ENCODE data around the gene EFNA2. TPM values are rescaled to one million over a fixed set of nuclear protein-coding genes. Genes with fewer than 3 reads are reported as not detected.

The EFNA2 gene
- total RNA-seq, 1 experiment from 2014 or later: not detected

- peaks cover 70% of the 10 kb centered on the region for H3K79me2 ChIP-seq (ENCODE audit: low read length)
- H3F3A ChIP-seq (ENCODE audit: low read length, unreplicated experiment): no peaks in the 10 kb centered on the region
- peak overlapping the region; percentile 95 for H3K27ac ChIP-seq (ENCODE audit: low read length)
- CTCF ChIA-PET: interaction anchor here (1.0 kb wide), 1 partner anchor 31 kb away, joined by 5 read pairs; no protein-coding TSS in a partner anchor
- H3K9ac ChIP-seq (ENCODE audit: low read length): peak overlapping the region; percentile 92
- intact Hi-C loops (cut with micrococcal nuclease): loop anchor here (10.0 kb wide), 1 partner anchor 80 kb away; a partner anchor contains a TSS
- H2AFZ ChIP-seq (ENCODE audit: low read length): no peak overlapping the region
- H3K4me3 ChIP-seq (ENCODE audit: low read length): peak overlapping the region; percentile 70
- H3K4me2 ChIP-seq (ENCODE audit: low read length): peak overlapping the region; percentile 95
- POLR2A ChIA-PET (ENCODE audit: unreplicated experiment): no interaction called here
- peaks cover 6% of the 10 kb centered on the region; the same call in 1 of the 2 replicates for H3K36me3 ChIP-seq (ENCODE audit: low read depth, low read length)
- no peaks in the 10 kb centered on the region for H4K20me1 ChIP-seq (ENCODE audit: low read length)
- H3K4me1 ChIP-seq (ENCODE audit: insufficient read depth, low read length): peaks cover 57% of the 10 kb centered on the region
- no peaks in the 10 kb centered on the region for H3K27me3 ChIP-seq (ENCODE audit: low read length)
- ATAC-seq: peak; percentile 2; the same call in 1 of the 2 replicates
- no peaks in the 10 kb centered on the region for H3K9me2 ChIP-seq (replicated peaks; ENCODE audit: low read length)
- TF ChIP-seq EZH2 (IDR thresholded peaks at IDR 0.05; ENCODE audit: low read length, unreplicated experiment) (no peak), EZH2phosphoT487 (IDR thresholded peaks at IDR 0.05; ENCODE audit: borderline replicate concordance, low read length) (no peak), CTCF (conservative IDR thresholded peaks at IDR 0.05; ENCODE audit: low read depth, low read length) (no peak)
- BruUV-seq (replicated peaks): no TSS peak
- no peak for DNase-seq
- no peaks in the 10 kb centered on the region for H3K9me3 ChIP-seq (ENCODE audit: low read length)
These were observed 10.8 kb upstream of the EFNA2 start for GRCh38 chr19:1274852-1275259.

- H3K9me3 ChIP-seq (ENCODE audit: low read length): no peaks in the 10 kb centered on the region
- CTCF ChIA-PET: interaction anchor here (1.0 kb wide), 1 partner anchor 31 kb away, joined by 5 read pairs; no protein-coding TSS in a partner anchor
These were observed 10.3 kb upstream of the EFNA2 start, which contains the start of gene FAM174C for GRCh38 chr19:1275260-1275975. Gene FAM174C, plus strand, starts transcription at chr19:1275530. Its CDS starts 20 bp downstream, at chr19:1275550.

More at GRCh38 chr19:1275260-1275975, 10.3 kb upstream of the EFNA2 start, which contains the start of gene FAM174C:
- ATAC-seq (peak; percentile 69), DNase-seq (peak; percentile 92)
- Histone ChIP-seq H3F3A (ENCODE audit: low read length, unreplicated experiment) (no peaks in the 10 kb centered on the region), H4K20me1 (ENCODE audit: low read length) (no peaks in the 10 kb centered on the region), H3K9ac (ENCODE audit: low read length) (peak within 1 kb of the TSS; percentile 92), H3K79me2 (ENCODE audit: low read length) (peaks cover 64% of the 10 kb centered on the region), H3K4me2 (ENCODE audit: low read length) (peak within 1 kb of the TSS; percentile 95), H3K4me3 (ENCODE audit: low read length) (peak within 1 kb of the TSS; percentile 70), H3K27ac (ENCODE audit: low read length) (peak within 1 kb of the TSS; percentile 95), H3K4me1 (ENCODE audit: insufficient read depth, low read length) (peaks cover 52% of the 10 kb centered on the region), H2AFZ (ENCODE audit: low read length) (peak within 1 kb of the TSS; percentile 57), H3K9me2 (replicated peaks; ENCODE audit: low read length) (no peaks in the 10 kb centered on the region), H3K36me3 (ENCODE audit: low read depth, low read length) (peaks cover 6% of the 10 kb centered on the region; the same call in 1 of the 2 replicates), H3K27me3 (ENCODE audit: low read length) (no peaks in the 10 kb centered on the region)
- BruUV-seq (replicated peaks): no TSS peak
- TF ChIP-seq EZH2 (IDR thresholded peaks at IDR 0.05; ENCODE audit: low read length, unreplicated experiment) (no peak), CTCF (conservative IDR thresholded peaks at IDR 0.05; ENCODE audit: low read depth, low read length) (no peak), EZH2phosphoT487 (IDR thresholded peaks at IDR 0.05; ENCODE audit: borderline replicate concordance, low read length) (no peak)
- intact Hi-C loops (cut with micrococcal nuclease): loop anchor here (10.0 kb wide), 1 partner anchor 79 kb away; a partner anchor contains a TSS
- POLR2A ChIA-PET (ENCODE audit: unreplicated experiment): interaction anchor here (0.6 kb wide), 1 partner anchor 9 kb away, joined by 3 read pairs; no protein-coding TSS in a partner anchor

Measured in PC-3 (cell line).